Ramos (cell line): ENCODE measurements around the gene SULF2.

Experiments
- in situ Hi-C: fragments of 300-500 bp; cut with MboI; formaldehyde crosslinking; loops from one replicate; pipeline ENCODE4 v1.14.3; 2022; ENCODE audit warnings: low sequenced_read_pairs; ENCODE audit not compliant: unreplicated experiment

SULF2 gene

GRCh38 chr20:47675190-47676142 is 109.8 kb downstream of the SULF2 start:
- in situ Hi-C loops = no loop called here

DNA sequence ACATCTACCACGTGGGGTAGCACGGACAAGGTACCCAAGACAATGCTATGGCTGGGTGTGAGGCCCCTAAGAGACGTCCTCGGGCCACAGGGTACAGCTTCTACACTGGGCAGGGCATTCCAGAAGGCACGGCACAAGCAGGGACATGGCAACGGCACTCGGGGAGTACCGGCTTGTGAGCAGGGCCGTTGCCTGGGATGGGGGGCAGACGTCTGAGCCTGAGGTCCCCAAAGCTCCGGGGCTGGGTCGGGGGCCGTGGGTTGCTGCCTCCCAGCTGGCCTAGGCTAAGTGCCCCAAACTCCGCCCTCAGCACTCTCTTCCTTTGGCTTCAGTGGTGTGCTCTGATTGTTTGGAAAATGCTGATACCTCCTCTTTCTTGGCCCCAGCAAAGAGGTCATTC is 110.6 kb downstream of the SULF2 start:
- in situ Hi-C loops = no loop called here

- in situ Hi-C loops = no loop called here
Measured at GRCh38 chr20:47674145-47674544, 111.1 kb downstream of the SULF2 start.

- in situ Hi-C loops = no loop called here
Measured at GRCh38 chr20:47673671-47673955, 111.7 kb downstream of the SULF2 start.

DNA sequence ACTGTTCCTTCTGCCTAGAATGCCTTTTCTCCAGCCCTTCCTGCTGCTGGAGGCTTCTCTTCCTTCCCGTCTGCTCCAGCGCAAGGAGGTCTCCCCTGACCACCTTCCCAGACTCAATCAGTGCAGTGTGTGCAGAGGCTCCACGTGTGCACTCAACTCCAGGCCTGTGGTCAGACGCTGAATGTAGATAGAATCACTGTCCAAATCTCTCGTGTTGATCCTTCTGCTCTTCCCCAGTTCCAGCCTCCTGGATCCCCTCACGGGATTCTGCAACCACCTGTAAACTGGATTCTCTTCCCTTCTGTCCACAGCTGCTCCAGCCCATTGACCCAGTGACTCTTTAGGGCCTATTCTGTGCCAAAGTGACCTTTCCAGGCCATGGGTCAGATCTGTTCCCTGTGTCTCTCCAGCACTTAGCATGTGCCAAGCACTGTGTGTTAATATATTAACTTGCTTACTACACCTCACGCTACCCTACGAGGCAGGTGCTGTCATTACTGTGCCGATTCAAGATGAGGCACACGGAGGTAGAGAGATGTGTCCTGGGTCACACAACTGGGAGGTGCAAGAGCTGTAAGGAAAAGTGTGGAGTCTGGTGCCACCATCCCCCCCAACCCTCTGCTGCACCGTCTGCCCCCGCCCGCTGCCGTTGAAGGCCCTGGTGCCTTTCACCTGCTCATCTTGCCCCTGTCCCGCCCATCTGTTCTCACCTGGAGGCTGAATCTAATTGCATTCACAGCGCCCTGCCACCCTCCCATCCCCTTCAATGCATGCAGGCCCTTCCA is 112.2 kb downstream of the SULF2 start:
- in situ Hi-C loops = no loop called here

GRCh38 chr20:47672166-47672565 is 113.1 kb downstream of the SULF2 start:
- in situ Hi-C loops = no loop called here

DNA sequence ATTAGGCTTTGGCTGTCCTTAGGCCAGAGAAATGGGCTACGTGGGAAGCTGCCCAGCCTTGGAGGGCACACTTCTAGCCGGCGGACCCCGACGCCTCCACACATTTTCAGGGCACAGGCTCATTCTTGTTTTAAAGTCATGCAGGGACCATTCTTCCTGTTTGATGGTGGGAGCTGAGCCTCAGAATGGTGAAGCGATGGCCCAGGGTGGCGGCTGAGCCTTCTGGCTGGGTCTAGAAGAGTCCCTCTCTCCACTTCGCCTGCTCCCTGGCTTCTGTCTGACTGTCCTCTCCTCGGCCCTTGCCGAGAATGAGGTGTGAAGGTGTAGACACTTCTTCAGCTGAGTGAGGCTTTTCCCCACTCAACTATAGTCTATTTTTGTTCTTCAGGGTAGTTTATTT is 114.4 kb downstream of the SULF2 start:
- in situ Hi-C loops = no loop called here

DNA sequence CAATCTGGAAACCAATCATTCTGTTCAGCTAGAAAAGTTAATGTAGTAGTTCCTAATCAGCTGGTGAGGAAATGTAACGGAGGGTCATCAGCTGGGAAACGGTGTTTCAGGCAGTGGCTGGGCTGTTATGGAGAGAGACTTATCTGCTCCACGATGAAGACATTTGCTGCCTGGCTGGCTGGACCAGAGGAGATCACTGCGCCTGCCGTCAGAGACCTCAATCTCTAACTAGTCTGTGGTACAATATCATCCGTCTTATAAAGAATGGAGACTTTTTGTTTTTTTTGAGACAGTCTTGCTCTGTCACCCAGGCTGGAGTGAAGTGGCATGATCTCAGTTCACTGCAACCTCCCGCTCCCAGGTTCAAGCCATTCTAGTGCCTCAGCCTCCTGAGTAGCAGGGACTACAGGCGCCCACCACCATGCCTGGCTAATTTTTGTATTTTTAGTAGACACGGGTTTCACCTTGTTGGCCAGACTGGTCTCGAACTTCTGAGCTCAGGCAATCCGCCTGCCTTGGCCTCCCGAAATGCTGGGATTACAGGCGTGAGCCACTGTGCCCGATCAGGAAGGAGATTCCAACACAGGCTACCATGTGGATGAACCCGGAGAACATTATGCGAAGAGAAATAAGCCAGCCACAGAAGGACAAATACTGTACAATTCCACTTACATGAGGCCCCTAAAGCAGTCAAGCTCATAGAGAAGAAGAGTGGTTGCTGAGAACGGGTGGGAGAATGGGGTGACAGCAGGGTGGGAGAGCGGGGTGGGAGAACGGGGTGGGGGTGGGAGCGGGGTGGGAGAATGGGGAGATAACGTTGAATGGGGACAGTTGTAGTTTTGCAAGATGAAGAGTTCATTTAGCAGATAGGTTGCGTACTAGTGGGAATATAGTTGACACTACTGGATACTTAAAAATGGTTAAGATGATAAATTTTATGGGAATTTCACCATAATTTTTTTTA is 115.1 kb downstream of the SULF2 start:
- in situ Hi-C loops = no loop called here

DNA sequence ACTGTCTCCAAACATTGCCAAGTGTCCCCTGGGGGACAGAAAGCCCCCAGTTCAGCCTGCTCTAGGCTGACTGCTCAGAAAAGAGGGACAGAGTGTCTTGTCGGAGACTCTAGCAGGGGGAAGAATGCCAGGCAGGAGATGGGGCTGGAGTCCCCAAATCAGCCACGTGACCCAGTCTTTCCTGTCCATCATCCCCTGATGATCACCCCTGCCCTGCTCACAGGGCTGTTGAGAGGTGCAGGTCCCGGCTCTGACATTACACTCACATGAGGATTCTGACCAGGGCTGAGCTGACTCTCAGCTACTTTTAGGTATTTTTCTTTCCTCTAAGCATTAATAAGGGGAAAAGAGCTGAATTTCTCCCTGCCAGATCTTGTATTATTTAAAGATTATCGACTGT is 115.8 kb downstream of the SULF2 start:
- in situ Hi-C loops = no loop called here

DNA sequence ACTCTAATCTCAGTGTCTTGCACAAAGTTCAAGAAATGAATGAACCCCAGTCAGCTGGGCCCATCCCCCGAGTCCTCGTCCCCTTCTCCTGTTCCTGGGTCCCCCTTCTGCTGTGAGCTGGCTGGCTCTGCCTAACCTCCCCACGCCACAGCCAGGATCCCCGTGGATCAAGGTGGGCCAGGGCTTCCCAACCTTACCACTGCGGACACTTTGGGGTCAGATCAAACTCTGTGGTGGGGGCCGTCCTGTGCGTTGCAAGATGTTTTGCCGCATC is 116.2 kb downstream of the SULF2 start:
- in situ Hi-C loops = no loop called here

DNA sequence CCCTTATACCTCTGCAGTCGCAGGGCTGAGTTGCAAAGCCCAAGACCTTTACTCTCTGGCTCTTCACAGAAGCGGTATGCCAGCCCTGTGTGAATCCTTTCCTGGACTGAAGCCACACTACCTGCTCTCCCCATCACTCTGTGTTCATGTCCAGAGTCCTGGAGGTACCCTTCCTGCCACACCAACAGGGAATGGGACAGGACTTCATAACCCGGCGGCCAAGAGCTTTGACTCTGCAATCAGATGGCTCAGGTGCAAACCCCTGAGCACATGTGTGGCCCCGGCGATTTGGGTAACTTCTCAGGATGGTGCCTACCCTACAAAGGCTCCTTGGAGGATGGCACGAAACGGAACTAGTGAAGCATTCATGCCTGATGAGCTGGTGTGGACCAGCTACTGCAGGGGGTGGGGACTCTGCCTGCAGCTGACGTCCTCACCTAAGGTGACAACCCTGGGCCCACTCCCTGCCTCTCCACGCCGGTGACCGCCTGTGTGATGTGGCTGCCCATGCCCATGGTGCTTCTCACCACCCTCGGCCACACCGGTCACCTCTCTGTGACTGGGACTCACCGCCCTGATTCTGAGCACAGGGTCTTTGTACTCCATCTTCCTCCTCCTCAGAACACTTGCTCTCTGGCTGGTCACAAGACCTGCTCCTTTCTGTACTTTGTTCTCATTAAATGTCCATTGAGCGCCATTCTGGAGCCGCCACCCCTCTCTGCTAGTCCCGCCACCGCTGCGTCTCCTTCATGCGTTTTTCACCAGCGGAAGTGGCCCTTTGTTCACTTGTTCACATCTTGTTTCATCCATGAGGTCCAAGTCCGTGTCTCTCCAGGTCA is 116.7 kb downstream of the SULF2 start:
- in situ Hi-C loops = no loop called here

DNA sequence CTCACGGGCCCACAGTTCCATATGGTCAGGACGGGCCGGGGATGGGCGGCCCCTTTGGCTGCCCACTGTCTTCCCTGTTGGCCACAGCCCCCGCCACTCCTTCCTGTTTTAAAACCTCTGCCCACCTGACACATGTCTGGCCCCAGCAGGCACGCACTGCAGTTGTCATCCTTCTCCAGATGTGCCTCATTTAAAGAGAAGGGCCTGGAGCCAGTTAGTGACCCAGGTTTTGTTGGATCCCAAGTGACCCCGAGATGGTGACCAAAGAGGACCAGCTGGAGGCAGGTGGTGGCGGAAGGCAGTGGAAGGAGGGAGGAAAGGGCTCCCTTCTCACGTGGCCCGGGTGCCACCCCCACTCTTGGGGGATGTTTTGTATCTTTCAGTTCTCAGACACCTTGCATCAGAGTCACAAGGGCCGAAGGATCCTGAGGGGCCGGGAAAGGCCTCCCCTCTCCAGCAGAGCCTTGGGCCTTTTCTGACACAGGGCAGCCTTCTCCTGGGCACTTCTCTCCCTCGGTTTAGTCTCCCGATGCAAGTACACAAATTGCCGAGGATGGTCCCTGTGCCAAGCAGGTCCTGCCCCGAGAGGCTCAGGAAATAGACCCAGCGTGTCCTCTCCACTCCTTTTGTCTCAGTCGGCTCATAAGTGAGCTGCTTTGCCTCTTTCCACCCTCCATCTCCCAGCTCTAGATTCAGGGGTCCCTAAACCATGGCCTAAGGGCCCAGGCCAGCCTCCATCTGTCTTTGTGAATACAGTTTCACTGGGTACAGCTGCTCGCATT is 117.6 kb downstream of the SULF2 start:
- in situ Hi-C loops = no loop called here

GRCh38 chr20:47667086-47667485 is 118.2 kb downstream of the SULF2 start:
- in situ Hi-C loops = no loop called here

DNA sequence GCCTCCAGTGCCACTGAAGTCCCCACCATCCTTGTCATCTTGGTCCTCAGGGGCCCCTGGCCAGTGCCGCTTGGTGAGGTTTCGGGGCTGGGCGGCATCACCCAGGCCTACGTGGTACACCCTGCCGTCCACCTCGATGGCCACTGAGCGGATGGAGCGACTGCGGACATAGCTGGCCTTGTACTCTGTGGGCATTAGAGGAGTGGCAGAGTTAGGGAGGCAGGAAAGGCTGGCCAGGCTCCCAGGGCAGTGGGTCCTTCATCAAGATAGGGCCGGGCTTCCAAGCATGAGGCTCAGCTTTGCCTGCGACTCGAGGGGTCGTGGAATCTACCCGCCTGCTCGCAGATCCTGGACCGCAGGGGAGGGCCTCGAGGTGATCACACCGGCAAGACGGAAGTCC is 119.0 kb downstream of the SULF2 start:
- in situ Hi-C loops = no loop called here

DNA sequence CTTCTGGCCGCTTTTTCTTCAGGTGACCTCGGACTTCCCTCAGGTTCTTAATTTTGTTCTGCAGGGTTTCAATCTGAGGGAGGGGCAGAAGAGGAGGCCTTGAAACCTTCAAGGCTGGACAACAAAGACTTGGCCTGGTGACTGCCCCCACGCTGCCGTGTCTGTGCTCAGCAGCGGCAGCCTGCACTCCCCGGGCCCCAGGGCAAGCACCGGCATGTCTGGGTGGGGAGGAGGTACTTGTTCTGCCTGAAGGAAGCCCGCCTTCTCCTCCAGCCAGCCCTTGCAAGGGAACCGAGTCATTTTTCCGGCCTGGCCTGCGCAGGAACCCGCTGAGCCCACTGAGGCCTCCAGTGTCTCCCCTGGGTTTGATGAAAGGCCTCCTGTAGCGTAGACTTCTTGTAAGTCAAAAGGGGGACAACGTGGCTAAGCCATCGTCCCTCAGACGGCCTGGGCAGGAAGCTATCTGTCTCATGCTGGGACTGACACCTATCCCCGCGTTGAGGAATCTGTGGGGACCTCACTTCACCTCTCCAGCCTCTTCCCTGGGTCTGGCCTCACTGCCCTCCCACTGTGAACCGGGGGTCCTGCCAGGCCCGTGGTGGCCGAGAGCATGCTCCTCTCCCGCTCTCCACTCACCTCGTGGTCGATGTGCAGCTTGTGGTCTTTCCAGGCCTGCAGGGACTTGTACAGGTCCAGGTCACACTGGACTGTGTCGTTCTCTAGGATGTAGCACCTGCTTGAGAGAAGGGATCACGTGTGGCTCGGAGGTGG is 119.9 kb downstream of the SULF2 start:
- in situ Hi-C loops = no loop called here

DNA sequence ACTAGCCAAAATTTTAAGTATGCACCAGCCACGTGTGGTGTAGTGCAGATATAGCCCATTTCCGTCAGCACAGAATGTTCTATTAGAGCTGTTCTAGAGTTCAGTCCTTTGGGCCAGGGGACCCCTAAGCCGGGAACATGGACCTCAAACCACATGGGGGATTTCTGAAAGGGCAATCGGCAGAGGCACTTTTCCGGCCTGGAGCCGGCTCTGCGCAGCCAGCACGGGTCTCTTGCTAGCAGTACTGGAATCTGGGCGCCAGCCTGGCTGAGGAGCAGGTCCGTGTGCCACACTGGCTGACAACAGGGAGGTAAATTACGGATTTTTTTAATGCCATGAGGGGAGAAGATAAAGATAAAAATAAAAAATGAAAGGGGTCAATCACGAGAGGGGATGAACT is 120.5 kb downstream of the SULF2 start:
- in situ Hi-C loops = no loop called here

- in situ Hi-C loops = no loop called here
Measured at GRCh38 chr20:47664068-47664437, 121.2 kb downstream of the SULF2 start.

- in situ Hi-C loops = no loop called here
Measured at GRCh38 chr20:47663354-47664067, 121.8 kb downstream of the SULF2 start.
